Trophoblast cell (in vitro differentiated cells and primary cell): ENCODE results near the gene DHPS.
A peak's percentile ranks its signal among the peaks of the same experiment; 100 is the strongest.

Experiments used
- DNase-seq, 2 donors: peaks; one replicate each; pipeline ENCODE4 v3.0.0-alpha.2; 2016
- H2AFZ ChIP-seq: 2 replicates; pipeline ENCODE4 v1.6.1; 2013; ENCODE audit warnings: low read length, moderate library complexity, mild to moderate bottlenecking; ENCODE audit not compliant: insufficient read depth, poor library complexity
- H2AK5ac ChIP-seq: 2 replicates; pipeline ENCODE4 v1.6.1; 2013; ENCODE audit warnings: mild to moderate bottlenecking, low read length
- H2BK120ac ChIP-seq: 2 replicates; pipeline ENCODE4 v1.6.1; 2013; ENCODE audit warnings: low read length, mild to moderate bottlenecking, moderate library complexity; ENCODE audit not compliant: insufficient read depth, poor library complexity
- H2BK12ac ChIP-seq: 2 replicates; pipeline ENCODE4 v1.6.1; 2013; ENCODE audit warnings: mild to moderate bottlenecking, low read length, moderate library complexity
- H2BK5ac ChIP-seq: 2 replicates; pipeline ENCODE4 v1.6.1; 2013; ENCODE audit warnings: low read length, low read depth, moderate library complexity, mild to moderate bottlenecking; ENCODE audit not compliant: poor library complexity
- H3K14ac ChIP-seq: 2 replicates; pipeline ENCODE4 v1.6.1; 2013; ENCODE audit warnings: mild to moderate bottlenecking, low read length
- H3K18ac ChIP-seq: 2 replicates; pipeline ENCODE4 v1.6.1; 2013; ENCODE audit warnings: mild to moderate bottlenecking, low read length
- H3K23ac ChIP-seq: 2 replicates; pipeline ENCODE4 v1.6.1; 2013; ENCODE audit warnings: low read length
- H3K27ac ChIP-seq: 2 replicates; pipeline ENCODE4 v1.5.1; 2013; ENCODE audit warnings: low read depth, mild to moderate bottlenecking, inconsistent platforms, low read length, moderate library complexity
- H3K27me3 ChIP-seq: 2 replicates; pipeline ENCODE4 v1.6.1; 2013; ENCODE audit warnings: inconsistent platforms, mild to moderate bottlenecking, low read length, moderate library complexity; ENCODE audit not compliant: insufficient read depth
- H3K36me3 ChIP-seq, 2 experiments: 1 replicate in 1 of 2; 2 replicates in 1 of 2; pipeline ENCODE4 v1.6.1; 2013; ENCODE audit warnings: low read length in 2 of 2, mild to moderate bottlenecking in 2 of 2, moderate library complexity in 1 of 2; ENCODE audit not compliant: insufficient read depth in 2 of 2, control insufficient read depth in 1 of 2
- H3K4ac ChIP-seq: 2 replicates; pipeline ENCODE4 v1.6.1; 2013; ENCODE audit warnings: low read depth, mild to moderate bottlenecking, low read length, moderate library complexity
- H3K4me1 ChIP-seq, 2 experiments: 1 replicate in 1 of 2; 2 replicates in 1 of 2; pipeline ENCODE4 v1.6.1; 2013; ENCODE audit warnings: low read length in 2 of 2, mild to moderate bottlenecking in 2 of 2, moderate library complexity in 1 of 2; ENCODE audit not compliant: insufficient read depth in 2 of 2, control insufficient read depth in 1 of 2
- H3K4me2 ChIP-seq: 2 replicates; pipeline ENCODE4 v1.6.1; 2013; ENCODE audit warnings: inconsistent platforms, mild to moderate bottlenecking, low read length, moderate library complexity
- H3K4me3 ChIP-seq: 2 replicates; pipeline ENCODE4 v1.5.1; 2013; ENCODE audit warnings: mild to moderate bottlenecking, low read depth, low read length, inconsistent platforms
- H3K79me1 ChIP-seq: one replicate; pipeline ENCODE4 v1.6.1; 2013; ENCODE audit warnings: low read length
- H3K79me2 ChIP-seq: 2 replicates; pipeline ENCODE4 v1.6.1; 2013; ENCODE audit warnings: low read length, mild to moderate bottlenecking; ENCODE audit not compliant: control insufficient read depth, insufficient read depth, poor library complexity
- H3K9ac ChIP-seq: 2 replicates; pipeline ENCODE4 v1.6.1; 2013; ENCODE audit warnings: mild to moderate bottlenecking, low read length
- H3K9me3 ChIP-seq: 2 replicates; pipeline ENCODE4 v1.6.1; 2013; ENCODE audit warnings: low read depth, mild to moderate bottlenecking, control low read depth, inconsistent platforms, low read length; ENCODE audit not compliant: insufficient read depth
- H4K12ac ChIP-seq: 2 replicates; pipeline ENCODE4 v1.6.1; 2013; ENCODE audit warnings: low read depth, mild to moderate bottlenecking, low read length, moderate library complexity
- H4K8ac ChIP-seq: 2 replicates; pipeline ENCODE4 v1.6.1; 2013; ENCODE audit warnings: low read depth, mild to moderate bottlenecking, low read length, moderate library complexity
- H4K91ac ChIP-seq: one replicate; pipeline ENCODE4 v1.6.1; 2013; ENCODE audit warnings: low read depth, mild to moderate bottlenecking, low read length, moderate library complexity
- WGBS: extraction: QIAGEN DNeasy Blood & Tissue Kit; methylation state at CpG from one replicate; pipeline ENCODE4 v1.1.7; 2013; ENCODE audit warnings: missing lambda C conversion rate; ENCODE audit not compliant: insufficient read length, insufficient coverage; ENCODE audit errors: extremely low coverage; 5-methylcytosine and 5-hydroxymethylcytosine counted together

DHPS gene

GRCh38 chr19:12652219-12652618 is 29.5 kb downstream of the DHPS start:
- H3K79me2 ChIP-seq, result no peaks in the 10 kb centered on the region
- H3K27ac ChIP-seq, result no peak overlapping the region
- no peak overlapping the region for H2BK120ac ChIP-seq
- no peak overlapping the region for H4K91ac ChIP-seq
- H3K79me1 ChIP-seq, result no peaks in the 10 kb centered on the region
- H4K8ac ChIP-seq, result no peak overlapping the region
- H4K12ac ChIP-seq, result no peak overlapping the region
- H3K4me1 ChIP-seq, result no peaks in the 10 kb centered on the region
- no peak overlapping the region for H3K23ac ChIP-seq
- H3K4me2 ChIP-seq, result no peak overlapping the region
- H3K4me3 ChIP-seq, result no peak overlapping the region
- no peak overlapping the region for H2AFZ ChIP-seq
- H3K14ac ChIP-seq, result no peak overlapping the region
- no peak overlapping the region for H2AK5ac ChIP-seq
- no peak overlapping the region for H3K9ac ChIP-seq
- no peaks in the 10 kb centered on the region for H3K27me3 ChIP-seq
- H3K36me3 ChIP-seq, result peaks cover 31 to 34% of the 10 kb centered on the region in 2 experiments
- no peak for DNase-seq
- peaks cover 2% of the 10 kb centered on the region for H3K9me3 ChIP-seq
- H3K18ac ChIP-seq, result no peak overlapping the region
- no peak overlapping the region for H2BK5ac ChIP-seq
- no peak overlapping the region for H3K4ac ChIP-seq
- WGBS, result no CpG with 5 or more reads among the region's 6 CpGs
- H2BK12ac ChIP-seq, result no peak overlapping the region

DNA sequence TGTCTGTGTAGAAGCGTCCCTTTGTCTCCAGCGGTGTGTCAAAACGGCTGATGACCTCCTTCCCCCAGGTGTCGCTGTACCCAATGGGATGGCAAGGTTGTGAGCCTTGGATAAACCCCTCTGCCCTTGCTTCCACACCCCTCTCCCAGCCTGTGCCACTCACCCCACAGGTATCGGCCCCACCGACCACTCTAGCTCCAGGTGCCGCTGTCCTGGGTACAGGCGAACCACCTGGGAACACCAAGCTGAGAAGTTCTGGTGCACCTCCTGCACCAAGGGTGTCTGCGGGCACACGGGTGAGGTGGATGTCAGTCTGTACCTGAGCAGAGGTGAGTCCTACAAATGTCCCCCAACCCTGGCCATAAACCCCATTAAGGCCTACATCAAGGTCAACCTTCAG is 31.7 kb downstream of the DHPS start:
- WGBS, result no CpG with 5 or more reads among the region's 10 CpGs
- Histone ChIP-seq H4K12ac (no peak overlapping the region), H2BK5ac (no peak overlapping the region), H3K27ac (no peak overlapping the region), H3K23ac (no peak overlapping the region), H3K9me3 (peaks cover 2% of the 10 kb centered on the region), H3K4me3 (peak overlapping the region; percentile 30), H3K79me2 (no peaks in the 10 kb centered on the region), H3K4me1 (no peaks in the 10 kb centered on the region), H3K4me2 (no peak overlapping the region), H2BK120ac (no peak overlapping the region), H3K14ac (no peak overlapping the region), H4K8ac (no peak overlapping the region), H2BK12ac (no peak overlapping the region), H3K36me3 (peaks cover 14 to 18% of the 10 kb centered on the region in 2 experiments), H2AFZ (no peak overlapping the region), H2AK5ac (no peak overlapping the region), H3K9ac (no peak overlapping the region), H4K91ac (no peak overlapping the region), H3K4ac (no peak overlapping the region), H3K27me3 (no peaks in the 10 kb centered on the region), H3K18ac (no peak overlapping the region), H3K79me1 (no peaks in the 10 kb centered on the region)
- no peak for DNase-seq

GRCh38 chr19:12648088-12648487 is 33.6 kb downstream of the DHPS start:
- Histone ChIP-seq H2BK12ac (no peak overlapping the region), H3K27me3 (no peaks in the 10 kb centered on the region), H3K23ac (no peak overlapping the region), H3K9me3 (peaks cover 2% of the 10 kb centered on the region), H3K36me3 (peaks cover 12 to 13% of the 10 kb centered on the region in 2 experiments), H3K79me2 (no peaks in the 10 kb centered on the region), H3K27ac (no peak overlapping the region), H3K79me1 (no peaks in the 10 kb centered on the region), H2BK5ac (no peak overlapping the region), H3K9ac (no peak overlapping the region), H2AK5ac (no peak overlapping the region), H3K4me1 (no peaks in the 10 kb centered on the region), H2BK120ac (no peak overlapping the region), H2AFZ (no peak overlapping the region), H3K4me2 (no peak overlapping the region), H4K91ac (no peak overlapping the region), H3K4me3 (no peak overlapping the region), H4K8ac (no peak overlapping the region), H3K18ac (no peak overlapping the region), H3K14ac (no peak overlapping the region), H4K12ac (no peak overlapping the region), H3K4ac (no peak overlapping the region)
- DNase-seq, result peak; percentile 21 to 34
- WGBS, result no CpG with 5 or more reads among the region's 29 CpGs

GRCh38 chr19:12647490-12648071 is 34.1 kb downstream of the DHPS start:
- no peaks in the 10 kb centered on the region for H3K79me2 ChIP-seq
- H2BK120ac ChIP-seq, result no peak overlapping the region
- no peak overlapping the region for H4K12ac ChIP-seq
- no peak overlapping the region for H2BK5ac ChIP-seq
- H3K27me3 ChIP-seq, result no peaks in the 10 kb centered on the region
- no peaks in the 10 kb centered on the region for H3K4me1 ChIP-seq
- H4K8ac ChIP-seq, result no peak overlapping the region
- H2AFZ ChIP-seq, result no peak overlapping the region
- no peak overlapping the region for H2BK12ac ChIP-seq
- no CpG with 5 or more reads among the region's 31 CpGs for WGBS
- H3K4me2 ChIP-seq, result no peak overlapping the region
- no peaks in the 10 kb centered on the region for H3K79me1 ChIP-seq
- no peak overlapping the region for H4K91ac ChIP-seq
- no peak overlapping the region for H3K9ac ChIP-seq
- peaks cover 2% of the 10 kb centered on the region for H3K9me3 ChIP-seq
- H3K4ac ChIP-seq, result no peak overlapping the region
- H3K14ac ChIP-seq, result no peak overlapping the region
- peak; percentile 65 to 68 for DNase-seq
- no peak overlapping the region for H3K18ac ChIP-seq
- peaks cover 12 to 13% of the 10 kb centered on the region in 2 experiments for H3K36me3 ChIP-seq
- no peak overlapping the region for H3K23ac ChIP-seq
- H2AK5ac ChIP-seq, result no peak overlapping the region
- H3K4me3 ChIP-seq, result no peak overlapping the region
- no peak overlapping the region for H3K27ac ChIP-seq
